Measurements from ENCODE around the gene TMPRSS9.

DNA sequence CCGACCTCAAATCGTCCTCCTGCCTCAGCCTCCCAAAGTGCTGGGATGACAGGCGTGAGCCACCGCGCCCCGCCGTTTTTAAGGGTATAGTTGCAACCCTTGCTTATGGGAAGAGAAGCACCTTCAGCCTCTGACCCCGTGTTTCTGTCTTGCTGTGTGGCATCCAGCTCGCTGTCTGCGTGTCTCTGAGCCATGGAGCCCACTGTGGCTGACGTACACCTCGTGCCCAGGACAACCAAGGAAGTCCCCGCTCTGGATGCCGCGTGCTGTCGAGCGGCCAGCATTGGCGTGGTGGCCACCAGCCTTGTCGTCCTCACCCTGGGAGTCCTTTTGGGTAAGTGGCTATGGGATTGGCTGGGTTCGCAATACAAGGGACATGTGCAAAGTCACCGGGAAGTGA lies 29.5 kb downstream of the TMPRSS9 start:
- TF ChIP-seq, protein P1, sequence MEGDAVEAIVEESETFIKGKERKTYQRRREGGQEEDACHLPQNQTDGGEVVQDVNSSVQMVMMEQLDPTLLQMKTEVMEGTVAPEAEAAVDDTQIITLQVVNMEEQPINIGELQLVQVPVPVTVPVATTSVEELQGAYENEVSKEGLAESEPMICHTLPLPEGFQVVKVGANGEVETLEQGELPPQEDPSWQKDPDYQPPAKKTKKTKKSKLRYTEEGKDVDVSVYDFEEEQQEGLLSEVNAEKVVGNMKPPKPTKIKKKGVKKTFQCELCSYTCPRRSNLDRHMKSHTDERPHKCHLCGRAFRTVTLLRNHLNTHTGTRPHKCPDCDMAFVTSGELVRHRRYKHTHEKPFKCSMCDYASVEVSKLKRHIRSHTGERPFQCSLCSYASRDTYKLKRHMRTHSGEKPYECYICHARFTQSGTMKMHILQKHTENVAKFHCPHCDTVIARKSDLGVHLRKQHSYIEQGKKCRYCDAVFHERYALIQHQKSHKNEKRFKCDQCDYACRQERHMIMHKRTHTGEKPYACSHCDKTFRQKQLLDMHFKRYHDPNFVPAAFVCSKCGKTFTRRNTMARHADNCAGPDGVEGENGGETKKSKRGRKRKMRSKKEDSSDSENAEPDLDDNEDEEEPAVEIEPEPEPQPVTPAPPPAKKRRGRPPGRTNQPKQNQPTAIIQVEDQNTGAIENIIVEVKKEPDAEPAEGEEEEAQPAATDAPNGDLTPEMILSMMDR (conservative IDR thresholded peaks at IDR 0.05; ENCODE audit: low read depth, low read length): no peak
- no peak for TF ChIP-seq EZH2phosphoT487 (IDR thresholded peaks at IDR 0.05; ENCODE audit: borderline replicate concordance, low read length)

Data from PC-3 (cell line).